K562 (cell line): ENCODE results near the gene FAM107B. TPM values are rescaled to one million over a fixed set of nuclear protein-coding genes. Genes with fewer than 3 reads are reported as not detected.

Experiments used
- ATAC-seq: fragments of 200-7000 bp; cut with Tn5 transposase; 3 replicates; pipeline ENCODE4 v1.9.1; 2020; ENCODE audit warnings: moderate library complexity
- BruUV-seq: library from RNA; stranded (reverse); fragments of 400-500 nt; replicated peaks from 2 replicates; lab custom pipeline; 2021; lab: Mats Ljungman, UMichigan
- CTCF ChIA-PET: fragments of 300-600 bp; formaldehyde crosslinking; extraction: SDS; loops from one replicate; lab custom pipeline; 2021; ENCODE audit warnings: low intra/inter-chr PET ratio; lab: Yijun Ruan, JAX
- POLR2A ChIA-PET: fragments of 300-600, 350-650 bp; sonication (Branson Sonifier 250); formaldehyde crosslinking; extraction: SDS; loops from one replicate; lab custom pipeline; 2021; ENCODE audit warnings: antibody characterized with exemption, inconsistent platforms; lab: Yijun Ruan, JAX
- DNase-seq, 4 experiments: peaks; one replicate each; pipeline versions ENCODE4 v3.0.0 to v3.0.0-alpha.2; 2011 to 2018; ENCODE audit warnings: low spot score in 3 of 4, mixed read lengths in 3 of 4; ENCODE audit errors: extremely low read depth in 1 of 4
- FAIRE-seq: peaks from 2 replicates; lab custom pipeline; 2011; peaks lifted over from hg19 to GRCh38; lab: Jason Lieb, UNC
- H2AFZ ChIP-seq: 2 replicates; pipeline ENCODE4 v1.6.0; 2011; ENCODE audit warnings: low read depth, low read length, control low read depth, inconsistent platforms
- H3K27ac ChIP-seq: fragments of 200-600 bp; 3 replicates; pipeline ENCODE4 v1.8.0; 2011; ENCODE audit warnings: low read depth, mild to moderate bottlenecking, control low read depth, inconsistent platforms, low read length, moderate library complexity, mixed read lengths; ENCODE audit errors: extremely low read depth
- H3K27me3 ChIP-seq, 2 experiments: fragments of 300-600 bp in 1 of 2; 2 replicates in 1 of 2; 3 replicates in 1 of 2; pipeline versions ENCODE4 v1.6.0 to v1.8.0; 2011; ENCODE audit warnings: inconsistent platforms in 2 of 2, low read length in 2 of 2, mild to moderate bottlenecking in 1 of 2, mixed read lengths in 1 of 2, moderate library complexity in 1 of 2; ENCODE audit not compliant: control insufficient read depth in 2 of 2, insufficient read depth in 2 of 2
- H3K36me3 ChIP-seq: fragments of 300-600 bp; 3 replicates; pipeline ENCODE4 v1.8.0; 2011; ENCODE audit warnings: mild to moderate bottlenecking, low read length, inconsistent platforms; ENCODE audit not compliant: control insufficient read depth, insufficient read depth
- H3K4me1 ChIP-seq, 2 experiments: fragments of 200-600 bp in 1 of 2; replicated peaks in 1 of 2; 2 replicates in 1 of 2; 3 replicates in 1 of 2; pipeline versions ENCODE4 v1.5.1 to v1.8.0; 2011; ENCODE audit warnings: inconsistent platforms in 2 of 2, low read length in 2 of 2, mild to moderate bottlenecking in 1 of 2, mixed read lengths in 1 of 2, moderate library complexity in 1 of 2; ENCODE audit not compliant: control insufficient read depth in 2 of 2, insufficient read depth in 2 of 2
- H3K4me2 ChIP-seq: 2 replicates; pipeline ENCODE4 v1.6.1; 2011; ENCODE audit warnings: low read length, control low read depth, inconsistent platforms, mixed read lengths; ENCODE audit not compliant: insufficient read depth
- H3K4me3 ChIP-seq: fragments of 200-600 bp; sonication (generic), shearing (Covaris generic); 2 replicates; pipeline ENCODE4 v1.5.1; 2016; ENCODE audit warnings: control low read depth, inconsistent platforms
- H3K79me2 ChIP-seq: fragments of 200-600 bp; 3 replicates; pipeline ENCODE4 v1.8.0; 2011; ENCODE audit warnings: low read length, inconsistent platforms; ENCODE audit not compliant: control insufficient read depth, insufficient read depth
- H3K9ac ChIP-seq, 2 experiments: 2 replicates each; pipeline versions ENCODE4 v1.6.0 to v1.6.1; 2011; ENCODE audit warnings: low read depth in 2 of 2, low read length in 2 of 2, control low read depth in 1 of 2, inconsistent platforms in 1 of 2, mild to moderate bottlenecking in 1 of 2, mixed read lengths in 1 of 2; ENCODE audit not compliant: insufficient read depth in 1 of 2
- H3K9me1 ChIP-seq: one replicate; pipeline ENCODE4 v1.6.0; 2011; ENCODE audit warnings: inconsistent platforms, mild to moderate bottlenecking, low read length, moderate library complexity; ENCODE audit not compliant: control insufficient read depth, insufficient read depth
- H3K9me3 ChIP-seq: replicated peaks from 2 replicates; pipeline ENCODE4 v1.5.1; 2011; ENCODE audit warnings: low read depth, low read length, inconsistent platforms; ENCODE audit not compliant: control insufficient read depth, insufficient read depth
- H4K20me1 ChIP-seq: replicated peaks from 2 replicates; pipeline ENCODE4 v1.6.1; 2011; ENCODE audit warnings: low read length, inconsistent platforms, mixed read lengths; ENCODE audit not compliant: control insufficient read depth, insufficient read depth
- ATF4 ChIP-seq: fragments of 450-650 bp; formaldehyde crosslinking; IDR thresholded peaks from 2 replicates; pipeline ENCODE4 v1.4.0; 2022; ENCODE audit warnings: mild to moderate bottlenecking, moderate library complexity
- COPS2 ChIP-seq: fragments of 450-650 bp; conservative IDR thresholded peaks from 2 replicates; pipeline ENCODE4 v1.6.1; 2016; ENCODE audit warnings: mild to moderate bottlenecking, moderate library complexity
- E2F4 ChIP-seq: sonication (generic); formaldehyde crosslinking; IDR thresholded peaks from 2 replicates; pipeline ENCODE4 v1.8.0; 2022; ENCODE audit warnings: mild to moderate bottlenecking, low read depth, missing genetic modification reagents
- FOSL1 ChIP-seq: fragments of 200-800 bp; sonication (Bioruptor generic); conservative IDR thresholded peaks from 2 replicates; pipeline ENCODE4 v1.6.1; 2016; ENCODE audit warnings: missing genetic modification characterization, missing compliant biosample characterization
- HMG20A ChIP-seq: fragments of 450-650 bp; formaldehyde crosslinking; conservative IDR thresholded peaks from 2 replicates; pipeline ENCODE4 v1.4.0; 2020; ENCODE audit warnings: mild to moderate bottlenecking, mixed read lengths
- HMG20B ChIP-seq: fragments of 250-450 bp; sonication (Bioruptor Pico); IDR thresholded peaks from 2 replicates; pipeline ENCODE4 v1.5.0; 2021; ENCODE audit warnings: mild to moderate bottlenecking
- MAFG ChIP-seq: fragments of 450-650 bp; conservative IDR thresholded peaks from 2 replicates; pipeline ENCODE4 v1.6.1; 2016; ENCODE audit warnings: missing genetic modification characterization, missing compliant biosample characterization
- MTA2 ChIP-seq: fragments of 450-650 bp; IDR thresholded peaks from 2 replicates; pipeline ENCODE4 v1.6.1; 2016; ENCODE audit warnings: low read depth
- MXI1 ChIP-seq: IDR thresholded peaks from 2 replicates; pipeline ENCODE4 v1.6.1; 2011; ENCODE audit warnings: low read depth, mild to moderate bottlenecking, improper control_type of control experiment, low read length
- PHF20 ChIP-seq: fragments of 450-650 bp; IDR thresholded peaks from 2 replicates; pipeline ENCODE4 v1.6.1; 2018; ENCODE audit not compliant: partially characterized antibody
- PHF21A ChIP-seq: fragments of 450-650 bp; IDR thresholded peaks from 2 replicates; pipeline ENCODE4 v1.6.1; 2017; ENCODE audit warnings: low read depth, borderline replicate concordance
- RBM22 ChIP-seq: fragments of 200-400 bp; formaldehyde crosslinking; IDR thresholded peaks from 2 replicates; pipeline ENCODE4 v1.6.1; 2018; ENCODE audit warnings: low read length, low read depth; ENCODE audit not compliant: poor library complexity, severe bottlenecking
- TSHZ1 ChIP-seq: fragments of 250-450 bp; sonication (Bioruptor Pico); IDR thresholded peaks from 2 replicates; pipeline ENCODE4 v1.4.0; 2020; ENCODE audit warnings: mild to moderate bottlenecking, moderate library complexity
- ZNF507 ChIP-seq: conservative IDR thresholded peaks from 2 replicates; pipeline ENCODE4 v1.6.1; 2017; ENCODE audit warnings: missing genetic modification characterization, missing compliant biosample characterization
- ZNF668 ChIP-seq: fragments of 250-450 bp; sonication (Bioruptor Pico); IDR thresholded peaks from 2 replicates; pipeline ENCODE4 v1.8.0; 2022; ENCODE audit warnings: mild to moderate bottlenecking, inconsistent platforms
- WGBS: fragments of 100-300 bp; shearing (Covaris generic); methylation state at CpG from one replicate; pipeline ENCODE4 v1.1.6; 2016; ENCODE audit warnings: low coverage, mixed read lengths; ENCODE audit not compliant: insufficient coverage; ENCODE audit errors: missing lambda C conversion rate; 5-methylcytosine and 5-hydroxymethylcytosine counted together
- in situ Hi-C: fragments of 300-500 bp; cut with MboI; formaldehyde crosslinking; loops from 4 replicates; pipeline ENCODE4 v1.15.0; 2018; ENCODE audit warnings: inconsistent platforms, mixed read lengths
- intact Hi-C: fragments of 100-400 bp; cut with micrococcal nuclease; formaldehyde crosslinking; loops from 2 replicates; pipeline ENCODE4 v1.14.2; 2022
- polyA plus RNA-seq, 8 experiments: library from polyadenylated mRNA; depleted of rRNA in 4 of 8; stranded (reverse) in 5 of 8; unstranded in 3 of 8; fragments of >200 nt; fragmentation: Nextera tagmentation in 2 of 8; fragmentation: Illumina TruSeq in 1 of 8; extraction: Ambion mirVana in 2 of 8; extraction: Trizol in 1 of 8; gene quantifications; 2 replicates each; pipeline versions ENCODE4 v1.2.1 to v1.2.3, GENCODE V29; 2011 to 2014; ENCODE audit warnings: inconsistent platforms in 1 of 8, missing spikeins in 1 of 8
- total RNA-seq, 7 experiments: library from RNA; depleted of rRNA in 6 of 7; stranded (reverse); fragments of >200 nt in 6 of 7; fragmentation: Illumina TruSeq in 2 of 7; extraction: Trizol in 2 of 7; gene quantifications; 2 replicates each; pipeline versions ENCODE4 v1.2.1 to v1.2.3, GENCODE V29; 2011 to 2021; ENCODE audit warnings: low replicate concordance in 1 of 7

The FAM107B gene
- total and polyA plus RNA-seq, 9 of the 15 experiments (the other 6 are each of a cell fraction or from before 2014, with no cell fraction given) = 0.40 to 2.8 (median 1.4) TPM

- TF ChIP-seq ATF4 (CRISPR knock-in tag) (no peak), HMG20A (no peak)
These were observed 77.4 kb downstream of the FAM107B start (continued) for GRCh38 chr10:14697281-14697680.

- BruUV-seq = no TSS peak
- no peak overlapping the region for H2AFZ ChIP-seq
- CTCF ChIA-PET = no interaction called here
- ATAC-seq (no peak), FAIRE-seq (no peak), DNase-seq (no peak)
- no peaks in the 10 kb centered on the region for H3K9me1 ChIP-seq
- WGBS = 3% methylated on average over 4 of the region's 5 CpGs
- no peaks in the 10 kb centered on the region for H3K4me1 ChIP-seq
- H3K9me3 ChIP-seq = no peaks in the 10 kb centered on the region
- no peaks in the 10 kb centered on the region for H4K20me1 ChIP-seq
- no peaks in the 10 kb centered on the region for H3K36me3 ChIP-seq
- H3K4me2 ChIP-seq = no peak overlapping the region
- H3K4me3 ChIP-seq = no peak overlapping the region
- in situ Hi-C loops (no loop called here), intact Hi-C loops (no loop called here)
- peaks cover 19 to 31% of the 10 kb centered on the region in 2 experiments; a peak in 4 of 5 replicates for H3K27me3 ChIP-seq
- POLR2A ChIA-PET = interaction anchor here (0.7 kb wide), 1 partner anchor 19 kb away, joined by 3 read pairs; no protein-coding TSS in a partner anchor
- H3K79me2 ChIP-seq = no peaks in the 10 kb centered on the region
- no peak overlapping the region for H3K9ac ChIP-seq
- H3K27ac ChIP-seq = no peak overlapping the region
- no peak for TF ChIP-seq MTA2
- TF ChIP-seq PHF21A = no peak
- TF ChIP-seq PHF20 = no peak
- no peak for TF ChIP-seq ZNF668 (CRISPR knock-in tag)
- TF ChIP-seq TSHZ1 (CRISPR knock-in tag) = no peak
- no peak for TF ChIP-seq RBM22
- no peak for TF ChIP-seq E2F4 (CRISPR knock-in tag)
- no peak for TF ChIP-seq COPS2
- TF ChIP-seq MXI1 = no peak
- no peak for TF ChIP-seq MAFG (tag)
- no peak for TF ChIP-seq ZNF507 (tag)
- no peak for TF ChIP-seq HMG20B (CRISPR knock-in tag)
- TF ChIP-seq FOSL1 (tag) = no peak
These were observed 77.9 kb downstream of the FAM107B start for GRCh38 chr10:14696821-14697220.
